Measurements from ENCODE around the gene CCDC126.
"Not testable (repeated sequence)": the region's sequence is repeated elsewhere in the genome, so short reads cannot be mapped to it uniquely, and the experiment has no call there.

CCDC126 gene

GRCh38 chr7:23597094-23598091 lies at the start of gene CCDC126:
Gene CCDC126 (plus strand): TSS chr7:23597382. CDS start chr7:23611316, 13,934 bp downstream.
- peak; percentile 87 for DNase-seq

GRCh38 chr7:23547662-23548061 lies 49.5 kb upstream of the CCDC126 start:
- no peak for DNase-seq

- no peak for DNase-seq
These were observed 38.9 kb upstream of the CCDC126 start for GRCh38 chr7:23558303-23558702.

- DNase-seq, result peak; percentile 71
These were observed 26.5 kb upstream of the CCDC126 start for GRCh38 chr7:23570592-23571200.

- not testable (repeated sequence) for DNase-seq
These were observed 15.2 kb upstream of the CCDC126 start for GRCh38 chr7:23581975-23582374.

GRCh38 chr7:23585304-23585703 lies 11.9 kb upstream of the CCDC126 start:
- DNase-seq, result not testable (repeated sequence)

- DNase-seq, result no peak
These were observed 11.0 kb upstream of the CCDC126 start for GRCh38 chr7:23586159-23586558.

- DNase-seq, result no peak
These were observed 6.7 kb upstream of the CCDC126 start for GRCh38 chr7:23590529-23590928.

- DNase-seq, result no peak
These were observed 3.5 kb upstream of the CCDC126 start for GRCh38 chr7:23593706-23594105.

GRCh38 chr7:23594879-23595604 lies 2.1 kb upstream of the CCDC126 start:
- no peak for DNase-seq

- no peak for DNase-seq
These were observed 1.1 kb downstream of the CCDC126 start for GRCh38 chr7:23598296-23598695.

GRCh38 chr7:23600236-23600635 lies 3.1 kb downstream of the CCDC126 start:
- DNase-seq, result no peak

GRCh38 chr7:23603632-23604295 lies 6.6 kb downstream of the CCDC126 start:
- DNase-seq, result no peak

GRCh38 chr7:23604296-23604640 lies 7.1 kb downstream of the CCDC126 start:
- DNase-seq, result no peak

- no peak for DNase-seq
These were observed 9.9 kb downstream of the CCDC126 start for GRCh38 chr7:23607130-23607529.

- no peak for DNase-seq
These were observed 10.7 kb downstream of the CCDC126 start for GRCh38 chr7:23607866-23608265.

- DNase-seq, result no peak
These were observed 18.1 kb downstream of the CCDC126 start for GRCh38 chr7:23615331-23615730.

GRCh38 chr7:23616593-23616992 lies 19.4 kb downstream of the CCDC126 start:
- DNase-seq, result no peak

GRCh38 chr7:23617482-23617881 lies 20.3 kb downstream of the CCDC126 start:
- DNase-seq, result no peak

- no peak for DNase-seq
These were observed 21.1 kb downstream of the CCDC126 start for GRCh38 chr7:23618241-23618640.

- no peak for DNase-seq
These were observed 22.0 kb downstream of the CCDC126 start for GRCh38 chr7:23619141-23619540.

GRCh38 chr7:23622506-23622925 lies 25.3 kb downstream of the CCDC126 start:
- no peak for DNase-seq

GRCh38 chr7:23628370-23628769 lies 31.2 kb downstream of the CCDC126 start:
- no peak for DNase-seq
